Measurements from ENCODE around the gene RIMBP2. TPM values are rescaled to one million over a fixed set of nuclear protein-coding genes. Genes with fewer than 3 reads are reported as not detected.

RIMBP2 gene
- total RNA-seq, 1 experiment from 2014 or later, result 0.95 TPM

GRCh38 chr12:130710733-130711080 is 5.4 kb downstream of the RIMBP2 start:
- Histone ChIP-seq H3K27me3 (replicated peaks; ENCODE audit: insufficient read depth, low read depth, low read length, poor library complexity) (peaks cover 23% of the 10 kb centered on the region), H3K36me3 (ENCODE audit: insufficient read depth, low read length, poor library complexity, severe bottlenecking) (no peaks in the 10 kb centered on the region), H3K4me3 (ENCODE audit: low read depth, low read length, poor library complexity, severe bottlenecking) (no peak overlapping the region), H3K27ac (ENCODE audit: low read depth, low read length, poor library complexity, severe bottlenecking) (no peak overlapping the region), H3K4me1 (ENCODE audit: insufficient read depth, low read length, poor library complexity, severe bottlenecking) (peaks cover 13% of the 10 kb centered on the region), H3K9me3 (ENCODE audit: low read depth, low read length, poor library complexity, severe bottlenecking) (no peaks in the 10 kb centered on the region)
- ChIA-PET POLR2A (ENCODE audit: low non-redundant PET) (no interaction called here), CTCF (no interaction called here)
- no peak for DNase-seq (ENCODE audit: low spot score)
- no peak for TF ChIP-seq EZH2 (IDR thresholded peaks at IDR 0.05; ENCODE audit: borderline replicate concordance, low read depth, low read length, poor library complexity, severe bottlenecking)
- no peak for TF ChIP-seq CTCF (conservative IDR thresholded peaks at IDR 0.05; ENCODE audit: low read depth, low read length)
- intact Hi-C loops (cut with micrococcal nuclease; ENCODE audit: unreplicated experiment), result no loop called here
- no TSS peak for BruUV-seq (replicated peaks)

GRCh38 chr12:130709971-130710732 is 5.9 kb downstream of the RIMBP2 start:
- ChIA-PET POLR2A (ENCODE audit: low non-redundant PET) (no interaction called here), CTCF (no interaction called here)
- intact Hi-C loops (cut with micrococcal nuclease; ENCODE audit: unreplicated experiment), result no loop called here
- no peak for DNase-seq (ENCODE audit: low spot score)
- H3K27ac ChIP-seq (ENCODE audit: low read depth, low read length, poor library complexity, severe bottlenecking), result no peak overlapping the region
- no peak overlapping the region for H3K4me3 ChIP-seq (ENCODE audit: low read depth, low read length, poor library complexity, severe bottlenecking)
- TF ChIP-seq EZH2 (IDR thresholded peaks at IDR 0.05; ENCODE audit: borderline replicate concordance, low read depth, low read length, poor library complexity, severe bottlenecking), result no peak
- BruUV-seq (replicated peaks), result no TSS peak
- no peaks in the 10 kb centered on the region for H3K36me3 ChIP-seq (ENCODE audit: insufficient read depth, low read length, poor library complexity, severe bottlenecking)
- H3K9me3 ChIP-seq (ENCODE audit: low read depth, low read length, poor library complexity, severe bottlenecking), result no peaks in the 10 kb centered on the region
- peaks cover 18% of the 10 kb centered on the region for H3K27me3 ChIP-seq (replicated peaks; ENCODE audit: insufficient read depth, low read depth, low read length, poor library complexity)
- peaks cover 7% of the 10 kb centered on the region for H3K4me1 ChIP-seq (ENCODE audit: insufficient read depth, low read length, poor library complexity, severe bottlenecking)

GRCh38 chr12:130709151-130709970 is 6.7 kb downstream of the RIMBP2 start:
- TF ChIP-seq EZH2 (IDR thresholded peaks at IDR 0.05; ENCODE audit: borderline replicate concordance, low read depth, low read length, poor library complexity, severe bottlenecking) (no peak), CTCF (conservative IDR thresholded peaks at IDR 0.05; ENCODE audit: low read depth, low read length) (no peak)
- BruUV-seq (replicated peaks), result no TSS peak
- Histone ChIP-seq H3K9me3 (ENCODE audit: low read depth, low read length, poor library complexity, severe bottlenecking) (no peaks in the 10 kb centered on the region), H3K27ac (ENCODE audit: low read depth, low read length, poor library complexity, severe bottlenecking) (no peak overlapping the region), H3K27me3 (replicated peaks; ENCODE audit: insufficient read depth, low read depth, low read length, poor library complexity) (peaks cover 10% of the 10 kb centered on the region), H3K36me3 (ENCODE audit: insufficient read depth, low read length, poor library complexity, severe bottlenecking) (no peaks in the 10 kb centered on the region), H3K4me3 (ENCODE audit: low read depth, low read length, poor library complexity, severe bottlenecking) (no peak overlapping the region), H3K4me1 (ENCODE audit: insufficient read depth, low read length, poor library complexity, severe bottlenecking) (no peaks in the 10 kb centered on the region)
- CTCF ChIA-PET, result no interaction called here
- POLR2A ChIA-PET (ENCODE audit: low non-redundant PET), result no interaction called here
- intact Hi-C loops (cut with micrococcal nuclease; ENCODE audit: unreplicated experiment), result no loop called here
- no peak for DNase-seq (ENCODE audit: low spot score)
